Activated B cell treated with CpG ODN at 0.5 μM for 24 hours (primary cell): Measurements from ENCODE around the gene PRDM16. TPM values are rescaled to one million over a fixed set of nuclear protein-coding genes. Genes with fewer than 3 reads are reported as not detected.

Experiments used
- ATAC-seq: fragments of 200-7000 bp; cut with Tn5 transposase; one replicate; pipeline ENCODE4 v1.10.0; 2021; ENCODE audit warnings: low read depth, mild to moderate bottlenecking, moderate library complexity
- CTCF ChIA-PET: fragments of 350-600 bp; sonication (Branson Sonifier 250); formaldehyde crosslinking; loops from one replicate; lab custom pipeline; 2021; ENCODE audit warnings: antibody characterized with exemption; lab: Charles Lee
- POLR2A ChIA-PET: fragments of 350-600 bp; sonication (Branson Sonifier 250); formaldehyde crosslinking; loops from one replicate; lab custom pipeline; 2021; ENCODE audit warnings: antibody characterized with exemption; lab: Charles Lee
- DNase-seq: peaks from one replicate; pipeline ENCODE4 v3.0.0; 2022
- H3K27ac Mint-ChIP-seq: one replicate; pipeline ENCODE4 v1.8.0; 2020; ENCODE audit warnings: mixed read lengths
- H3K27me3 Mint-ChIP-seq: one replicate; pipeline ENCODE4 v1.8.0; 2021; ENCODE audit warnings: mixed read lengths
- H3K36me3 Mint-ChIP-seq: one replicate; pipeline ENCODE4 v1.8.0; 2021; ENCODE audit warnings: low read depth, mixed read lengths
- H3K4me1 Mint-ChIP-seq: one replicate; pipeline ENCODE4 v1.8.0; 2021; ENCODE audit warnings: mixed read lengths
- H3K4me3 Mint-ChIP-seq: one replicate; pipeline ENCODE4 v1.8.0; 2020; ENCODE audit warnings: mild to moderate bottlenecking, mixed read lengths
- H3K9me3 Mint-ChIP-seq: one replicate; pipeline ENCODE4 v1.8.0; 2020; ENCODE audit warnings: mixed read lengths
- intact Hi-C: fragments of 100-400 bp; cut with micrococcal nuclease; formaldehyde crosslinking; loops from one replicate; pipeline ENCODE4 v1.15.1; 2024
- total RNA-seq: library from RNA; stranded (reverse); gene quantifications from 2 replicates; pipeline ENCODE4 v1.2.3, GENCODE V29; 2022
- TF ChIP-seq, protein P1 (sequence below): fragments of 200-600 bp; IDR thresholded peaks from one replicate; pipeline ENCODE4 v1.8.0; 2022; ENCODE audit warnings: antibody characterized with exemption, mild to moderate bottlenecking

The PRDM16 gene
- total RNA-seq, 1 donor from 2014 or later: not detected

DNA sequence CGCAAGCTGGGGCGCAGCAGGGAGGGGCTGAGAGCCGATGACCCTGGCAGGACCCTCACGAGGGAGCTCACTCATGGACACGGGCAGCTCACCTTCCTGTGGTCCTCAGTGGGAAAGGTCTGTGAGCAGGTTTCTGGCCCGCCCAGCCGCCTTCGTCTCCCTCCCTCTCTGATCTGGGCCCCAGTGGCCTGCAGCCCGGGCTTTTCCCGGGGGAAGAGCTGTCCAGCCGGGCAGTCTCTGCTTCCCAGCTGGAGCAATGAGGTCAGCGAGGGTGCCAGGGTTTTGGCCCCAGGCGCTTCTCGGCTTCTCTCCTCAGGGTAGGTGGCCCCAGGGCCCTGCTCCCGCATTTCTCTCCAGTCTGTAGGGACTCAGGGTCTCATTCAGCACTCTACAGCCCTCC lies 363.3 kb downstream of the PRDM16 start:
- Mint-ChIP-seq H3K4me1 (no peaks in the 10 kb centered on the region), H3K27me3 (no peaks in the 10 kb centered on the region), H3K4me3 (no peak overlapping the region), H3K9me3 (no peaks in the 10 kb centered on the region), H3K27ac (no peak overlapping the region), H3K36me3 (no peaks in the 10 kb centered on the region)
- ChIA-PET POLR2A (no interaction called here), CTCF (no interaction called here)
- DNase-seq (no peak), ATAC-seq (no peak)
- TF ChIP-seq, protein P1, sequence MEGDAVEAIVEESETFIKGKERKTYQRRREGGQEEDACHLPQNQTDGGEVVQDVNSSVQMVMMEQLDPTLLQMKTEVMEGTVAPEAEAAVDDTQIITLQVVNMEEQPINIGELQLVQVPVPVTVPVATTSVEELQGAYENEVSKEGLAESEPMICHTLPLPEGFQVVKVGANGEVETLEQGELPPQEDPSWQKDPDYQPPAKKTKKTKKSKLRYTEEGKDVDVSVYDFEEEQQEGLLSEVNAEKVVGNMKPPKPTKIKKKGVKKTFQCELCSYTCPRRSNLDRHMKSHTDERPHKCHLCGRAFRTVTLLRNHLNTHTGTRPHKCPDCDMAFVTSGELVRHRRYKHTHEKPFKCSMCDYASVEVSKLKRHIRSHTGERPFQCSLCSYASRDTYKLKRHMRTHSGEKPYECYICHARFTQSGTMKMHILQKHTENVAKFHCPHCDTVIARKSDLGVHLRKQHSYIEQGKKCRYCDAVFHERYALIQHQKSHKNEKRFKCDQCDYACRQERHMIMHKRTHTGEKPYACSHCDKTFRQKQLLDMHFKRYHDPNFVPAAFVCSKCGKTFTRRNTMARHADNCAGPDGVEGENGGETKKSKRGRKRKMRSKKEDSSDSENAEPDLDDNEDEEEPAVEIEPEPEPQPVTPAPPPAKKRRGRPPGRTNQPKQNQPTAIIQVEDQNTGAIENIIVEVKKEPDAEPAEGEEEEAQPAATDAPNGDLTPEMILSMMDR: no peak
- intact Hi-C loops: no loop called here

- Mint-ChIP-seq H3K4me3 (no peak overlapping the region), H3K4me1 (no peaks in the 10 kb centered on the region), H3K27ac (no peak overlapping the region), H3K9me3 (no peaks in the 10 kb centered on the region), H3K27me3 (no peaks in the 10 kb centered on the region), H3K36me3 (no peaks in the 10 kb centered on the region)
- CTCF ChIA-PET: no interaction called here
- DNase-seq: no peak
- TF ChIP-seq, protein P1: no peak
- ATAC-seq: no peak
- intact Hi-C loops: no loop called here
- POLR2A ChIA-PET: no interaction called here
Measured at GRCh38 chr1:3433076-3433475, 364.1 kb downstream of the PRDM16 start.

DNA sequence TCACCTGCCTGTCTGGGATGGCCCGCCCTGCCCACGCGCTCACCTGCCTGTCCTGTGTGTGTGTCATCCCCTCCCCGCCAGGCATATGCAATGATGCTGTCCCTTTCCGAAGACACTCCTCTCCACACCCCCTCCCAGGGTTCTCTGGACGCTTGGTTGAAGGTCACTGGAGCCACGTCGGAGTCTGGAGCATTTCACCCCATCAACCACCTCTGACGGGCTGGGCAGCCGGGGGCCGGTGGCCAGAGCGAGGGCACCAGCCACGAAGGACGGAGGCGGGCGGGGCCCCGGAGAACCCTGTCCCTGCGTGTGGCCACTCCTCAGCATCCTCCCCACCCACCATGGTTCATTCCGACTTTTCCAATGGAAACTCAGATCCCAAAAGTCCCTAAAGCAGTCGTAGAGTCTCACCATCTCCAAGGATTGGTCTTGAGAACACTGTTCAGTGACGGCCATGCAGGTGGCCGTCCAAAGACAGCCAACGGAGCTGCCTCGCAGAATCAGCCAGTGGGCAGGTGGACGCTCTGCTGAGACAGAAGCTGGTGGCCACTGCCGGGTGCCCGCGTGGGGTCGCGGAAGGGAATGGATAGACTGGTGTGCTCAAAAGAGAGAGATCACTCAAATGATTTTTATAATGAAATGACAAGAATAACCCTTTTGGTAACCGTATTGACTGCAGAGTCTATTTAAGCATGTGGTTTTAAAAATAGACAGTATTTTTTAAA lies 364.8 kb downstream of the PRDM16 start:
- no peaks in the 10 kb centered on the region for H3K27me3 Mint-ChIP-seq
- TF ChIP-seq, protein P1: no peak
- POLR2A ChIA-PET: no interaction called here
- no peak overlapping the region for H3K4me3 Mint-ChIP-seq
- CTCF ChIA-PET: no interaction called here
- DNase-seq (no peak), ATAC-seq (no peak)
- no peaks in the 10 kb centered on the region for H3K9me3 Mint-ChIP-seq
- intact Hi-C loops: no loop called here
- no peaks in the 10 kb centered on the region for H3K4me1 Mint-ChIP-seq
- no peaks in the 10 kb centered on the region for H3K36me3 Mint-ChIP-seq
- no peak overlapping the region for H3K27ac Mint-ChIP-seq

DNA sequence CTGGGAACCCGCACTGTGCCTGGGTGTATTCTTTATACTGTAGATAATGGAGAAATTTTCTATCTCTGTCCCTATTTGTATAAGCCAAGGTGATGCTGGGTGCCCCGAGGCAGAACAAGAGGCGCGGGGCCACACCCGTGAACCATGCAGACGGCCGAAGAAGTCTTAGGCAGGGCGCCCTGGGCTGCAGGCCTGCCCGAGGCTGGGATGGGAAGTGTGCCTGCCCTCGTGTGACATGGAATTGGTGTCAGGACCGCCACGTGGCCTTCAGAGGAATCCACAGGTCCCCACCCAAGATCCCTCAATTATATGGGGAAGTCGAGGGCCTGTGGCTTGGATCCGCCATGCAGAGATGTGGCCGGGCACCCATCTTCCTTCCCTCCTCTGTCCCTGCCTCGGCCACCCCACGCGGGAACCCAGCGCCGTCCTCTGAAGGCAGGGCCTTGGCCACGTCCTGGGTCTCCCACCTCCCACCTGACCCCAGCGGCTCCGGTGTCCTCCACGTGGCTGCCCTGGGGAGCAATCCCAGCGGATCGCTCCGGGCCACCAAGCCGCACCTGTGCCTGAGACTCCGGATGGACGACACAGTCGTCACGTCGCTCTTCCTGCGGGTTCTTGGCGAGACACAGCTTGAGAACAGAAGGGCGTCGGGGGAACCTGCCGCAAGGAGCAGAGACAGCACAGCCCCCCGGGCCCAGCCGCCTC lies 365.6 kb downstream of the PRDM16 start:
- TF ChIP-seq, protein P1: no peak
- ATAC-seq: no peak
- ChIA-PET POLR2A (no interaction called here), CTCF (no interaction called here)
- H3K9me3 Mint-ChIP-seq: no peaks in the 10 kb centered on the region
- no peaks in the 10 kb centered on the region for H3K36me3 Mint-ChIP-seq
- no peaks in the 10 kb centered on the region for H3K4me1 Mint-ChIP-seq
- no peaks in the 10 kb centered on the region for H3K27me3 Mint-ChIP-seq
- H3K27ac Mint-ChIP-seq: no peak overlapping the region
- no peak overlapping the region for H3K4me3 Mint-ChIP-seq
- intact Hi-C loops: no loop called here
- no peak for DNase-seq

- H3K27me3 Mint-ChIP-seq: peaks cover 5% of the 10 kb centered on the region
- H3K36me3 Mint-ChIP-seq: no peaks in the 10 kb centered on the region
- no peaks in the 10 kb centered on the region for H3K4me1 Mint-ChIP-seq
- no peak overlapping the region for H3K4me3 Mint-ChIP-seq
- ChIA-PET POLR2A (no interaction called here), CTCF (no interaction called here)
- intact Hi-C loops: no loop called here
- no peaks in the 10 kb centered on the region for H3K9me3 Mint-ChIP-seq
- no peak for ATAC-seq
- TF ChIP-seq, protein P1: no peak
- H3K27ac Mint-ChIP-seq: no peak overlapping the region
- DNase-seq: no peak
Measured at GRCh38 chr1:3435666-3436065, 366.7 kb downstream of the PRDM16 start.
